ENCODE data around the gene CLCN5.

- TF ChIP-seq CTCF (IDR thresholded peaks at IDR 0.05) (no peak), POLR2AphosphoS5 (IDR thresholded peaks at IDR 0.05; ENCODE audit: low read depth, low read length) (no peak)
Measured at GRCh38 chrX:50125480-50125879, 203.1 kb downstream of the CLCN5 start.
